HepG2 (cell line): ENCODE data around the gene MEF2B. TPM values are rescaled to one million over a fixed set of nuclear protein-coding genes. Genes with fewer than 3 reads are reported as not detected.

Experiments used
- ATF7-NPFF ChIP-seq: sonication (generic); formaldehyde crosslinking; IDR thresholded peaks from 2 replicates; pipeline ENCODE4 v1.8.1; 2023; ENCODE audit warnings: mild to moderate bottlenecking, low read depth, missing genetic modification reagents, moderate library complexity
- JUND ChIP-seq: sonication (generic); formaldehyde crosslinking; IDR thresholded peaks from 2 replicates; pipeline ENCODE4 v1.8.0; 2022; ENCODE audit warnings: mild to moderate bottlenecking, missing genetic modification reagents
- KAT7 ChIP-seq: IDR thresholded peaks from 2 replicates; pipeline ENCODE4 v1.6.1; 2018; ENCODE audit warnings: borderline replicate concordance, missing compliant biosample characterization
- NPAS2 ChIP-seq: sonication (generic); formaldehyde crosslinking; IDR thresholded peaks from 2 replicates; pipeline ENCODE4 v1.8.0; 2022; ENCODE audit warnings: mild to moderate bottlenecking, missing genetic modification reagents, borderline replicate concordance
- SMAD9 ChIP-seq: sonication (generic); formaldehyde crosslinking; IDR thresholded peaks from 2 replicates; pipeline ENCODE4 v1.5.1; 2020; ENCODE audit warnings: mild to moderate bottlenecking, missing genetic modification reagents
- SRSF4 ChIP-seq: fragments of 200-400 bp; formaldehyde crosslinking; IDR thresholded peaks from one replicate; pipeline ENCODE4 v1.6.1; 2018; ENCODE audit warnings: mild to moderate bottlenecking, low read depth, low read length, moderate library complexity; ENCODE audit not compliant: poor library complexity, severe bottlenecking
- ZNF383 ChIP-seq: sonication (generic); formaldehyde crosslinking; IDR thresholded peaks from 2 replicates; pipeline ENCODE4 v1.4.0; 2020; ENCODE audit warnings: missing genetic modification reagents, mild to moderate bottlenecking, borderline replicate concordance
- ZNF747 ChIP-seq: sonication (generic); formaldehyde crosslinking; IDR thresholded peaks from 2 replicates; pipeline ENCODE4 v1.8.1; 2023; ENCODE audit warnings: missing genetic modification reagents, mild to moderate bottlenecking, borderline replicate concordance
- ZNF83 ChIP-seq: sonication (generic); formaldehyde crosslinking; IDR thresholded peaks from 2 replicates; pipeline ENCODE4 v1.4.0; 2020; ENCODE audit warnings: missing genetic modification reagents, mild to moderate bottlenecking, borderline replicate concordance
- polyA plus RNA-seq, 8 experiments: library from polyadenylated mRNA; depleted of rRNA in 3 of 8; stranded (reverse) in 7 of 8; unstranded in 1 of 8; fragments of >200 nt; fragmentation: Illumina TruSeq in 4 of 8; extraction: Trizol in 4 of 8; gene quantifications; 2 replicates each; pipeline versions ENCODE4 v1.2.1 to v1.2.3, GENCODE V29; 2011 to 2016; ENCODE audit warnings: low read depth in 4 of 8, missing spikeins in 1 of 8, mixed read lengths in 1 of 8; ENCODE audit not compliant: insufficient read depth in 1 of 8
- total RNA-seq, 5 experiments: library from RNA; depleted of rRNA; stranded (reverse); fragments of >200 nt; fragmentation: Illumina TruSeq; extraction: Trizol; gene quantifications; 2 replicates each; pipeline ENCODE4 v1.2.3, GENCODE V29; 2016; ENCODE audit warnings: low read depth in 1 of 5
- TF ChIP-seq, protein P1 (sequence below): sonication (generic); formaldehyde crosslinking; IDR thresholded peaks from 2 replicates; pipeline ENCODE4 v1.8.0; 2022; ENCODE audit warnings: mild to moderate bottlenecking, missing genetic modification reagents, moderate library complexity
- TF ChIP-seq, protein P2 (sequence below): sonication (generic); formaldehyde crosslinking; IDR thresholded peaks from 2 replicates; pipeline ENCODE4 v1.4.0; 2020; ENCODE audit warnings: mild to moderate bottlenecking, low read depth, missing genetic modification reagents
- TF ChIP-seq, protein P3 (sequence below): sonication (generic); formaldehyde crosslinking; IDR thresholded peaks from 2 replicates; pipeline ENCODE4 v1.8.0; 2022; ENCODE audit warnings: mild to moderate bottlenecking, missing genetic modification reagents; ENCODE audit not compliant: insufficient replicate concordance
- TF ChIP-seq, protein P4 (sequence below): sonication (generic); formaldehyde crosslinking; conservative IDR thresholded peaks from 2 replicates; pipeline ENCODE4 v1.4.0; 2020; ENCODE audit warnings: mild to moderate bottlenecking, missing genetic modification reagents, moderate library complexity
- TF ChIP-seq, protein P5 (sequence below): IDR thresholded peaks from 2 replicates; pipeline ENCODE4 v1.6.1; 2016; ENCODE audit warnings: low read depth, control low read depth
- TF ChIP-seq, protein P6 (sequence below): sonication (generic); formaldehyde crosslinking; conservative IDR thresholded peaks from 2 replicates; pipeline ENCODE4 v1.4.0; 2020; ENCODE audit warnings: missing genetic modification reagents
- TF ChIP-seq, protein P7 (sequence below): sonication (generic); formaldehyde crosslinking; IDR thresholded peaks from 2 replicates; pipeline ENCODE4 v1.8.1; 2023; ENCODE audit warnings: mild to moderate bottlenecking, missing genetic modification reagents, borderline replicate concordance
- TF ChIP-seq, protein P8 (sequence below): sonication (generic); formaldehyde crosslinking; IDR thresholded peaks from 2 replicates; pipeline ENCODE4 v1.4.0; 2020; ENCODE audit warnings: mild to moderate bottlenecking, missing genetic modification reagents

MEF2B gene
- total and polyA plus RNA-seq, 2 of the 13 experiments (the other 11 are each of a cell fraction or from before 2014, with no cell fraction given) = 1.2 to 1.7 TPM

DNA sequence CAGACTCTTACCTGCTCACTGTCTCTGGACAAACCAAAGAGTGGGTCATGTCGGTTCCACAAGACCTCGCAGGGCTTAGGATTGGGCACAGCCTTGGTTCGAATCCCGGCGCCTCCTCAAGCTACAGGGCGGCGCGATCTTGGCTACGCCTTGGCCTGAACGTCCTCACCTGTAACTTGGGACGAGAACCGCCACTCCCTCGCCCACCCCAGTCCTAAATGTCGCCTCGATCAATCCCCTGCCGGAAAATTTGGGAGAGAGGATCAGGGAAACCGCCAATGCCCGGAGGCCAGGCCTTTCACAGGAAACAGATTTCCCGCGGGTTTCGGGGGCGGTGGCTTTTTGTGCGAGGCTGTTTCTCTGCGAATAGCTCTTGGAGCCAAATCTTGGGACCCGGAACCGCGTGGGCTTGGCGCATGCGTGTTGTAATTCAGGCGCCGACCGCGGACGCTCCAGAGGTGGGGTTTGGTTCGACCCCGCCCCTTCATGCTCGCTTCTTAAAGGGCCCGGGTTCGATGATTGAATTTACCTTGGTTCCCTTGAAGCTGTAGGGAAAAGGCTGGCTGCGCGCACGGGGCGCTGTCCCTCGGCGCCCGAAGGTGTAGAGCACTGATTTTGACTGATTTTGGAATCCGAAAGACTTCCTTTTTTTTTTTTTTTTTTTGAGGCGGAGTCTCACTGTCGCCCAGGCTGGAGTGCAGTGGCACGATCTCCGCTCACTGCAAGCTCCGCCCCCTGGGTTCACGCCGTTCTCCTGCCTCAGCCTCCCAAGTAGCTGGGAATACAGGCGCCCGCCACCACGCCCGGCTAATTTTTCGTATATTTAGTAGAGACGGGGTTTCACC lies 33.2 kb upstream of the MEF2B start, which contains the start of gene NR2C2AP (continued):
- TF ChIP-seq, protein P1, sequence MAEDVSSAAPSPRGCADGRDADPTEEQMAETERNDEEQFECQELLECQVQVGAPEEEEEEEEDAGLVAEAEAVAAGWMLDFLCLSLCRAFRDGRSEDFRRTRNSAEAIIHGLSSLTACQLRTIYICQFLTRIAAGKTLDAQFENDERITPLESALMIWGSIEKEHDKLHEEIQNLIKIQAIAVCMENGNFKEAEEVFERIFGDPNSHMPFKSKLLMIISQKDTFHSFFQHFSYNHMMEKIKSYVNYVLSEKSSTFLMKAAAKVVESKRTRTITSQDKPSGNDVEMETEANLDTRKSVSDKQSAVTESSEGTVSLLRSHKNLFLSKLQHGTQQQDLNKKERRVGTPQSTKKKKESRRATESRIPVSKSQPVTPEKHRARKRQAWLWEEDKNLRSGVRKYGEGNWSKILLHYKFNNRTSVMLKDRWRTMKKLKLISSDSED = no peak
- no peak for TF ChIP-seq JUND (CRISPR knock-in tag)
- TF ChIP-seq KAT7 (CRISPR knock-in tag) = no peak
- TF ChIP-seq, protein P2, sequence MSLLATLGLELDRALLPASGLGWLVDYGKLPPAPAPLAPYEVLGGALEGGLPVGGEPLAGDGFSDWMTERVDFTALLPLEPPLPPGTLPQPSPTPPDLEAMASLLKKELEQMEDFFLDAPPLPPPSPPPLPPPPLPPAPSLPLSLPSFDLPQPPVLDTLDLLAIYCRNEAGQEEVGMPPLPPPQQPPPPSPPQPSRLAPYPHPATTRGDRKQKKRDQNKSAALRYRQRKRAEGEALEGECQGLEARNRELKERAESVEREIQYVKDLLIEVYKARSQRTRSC = no peak
- TF ChIP-seq, protein P3, sequence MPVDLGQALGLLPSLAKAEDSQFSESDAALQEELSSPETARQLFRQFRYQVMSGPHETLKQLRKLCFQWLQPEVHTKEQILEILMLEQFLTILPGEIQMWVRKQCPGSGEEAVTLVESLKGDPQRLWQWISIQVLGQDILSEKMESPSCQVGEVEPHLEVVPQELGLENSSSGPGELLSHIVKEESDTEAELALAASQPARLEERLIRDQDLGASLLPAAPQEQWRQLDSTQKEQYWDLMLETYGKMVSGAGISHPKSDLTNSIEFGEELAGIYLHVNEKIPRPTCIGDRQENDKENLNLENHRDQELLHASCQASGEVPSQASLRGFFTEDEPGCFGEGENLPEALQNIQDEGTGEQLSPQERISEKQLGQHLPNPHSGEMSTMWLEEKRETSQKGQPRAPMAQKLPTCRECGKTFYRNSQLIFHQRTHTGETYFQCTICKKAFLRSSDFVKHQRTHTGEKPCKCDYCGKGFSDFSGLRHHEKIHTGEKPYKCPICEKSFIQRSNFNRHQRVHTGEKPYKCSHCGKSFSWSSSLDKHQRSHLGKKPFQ (CRISPR knock-in tag) = no peak
- no peak for TF ChIP-seq ZNF747 (CRISPR knock-in tag)
- TF ChIP-seq, protein P4, sequence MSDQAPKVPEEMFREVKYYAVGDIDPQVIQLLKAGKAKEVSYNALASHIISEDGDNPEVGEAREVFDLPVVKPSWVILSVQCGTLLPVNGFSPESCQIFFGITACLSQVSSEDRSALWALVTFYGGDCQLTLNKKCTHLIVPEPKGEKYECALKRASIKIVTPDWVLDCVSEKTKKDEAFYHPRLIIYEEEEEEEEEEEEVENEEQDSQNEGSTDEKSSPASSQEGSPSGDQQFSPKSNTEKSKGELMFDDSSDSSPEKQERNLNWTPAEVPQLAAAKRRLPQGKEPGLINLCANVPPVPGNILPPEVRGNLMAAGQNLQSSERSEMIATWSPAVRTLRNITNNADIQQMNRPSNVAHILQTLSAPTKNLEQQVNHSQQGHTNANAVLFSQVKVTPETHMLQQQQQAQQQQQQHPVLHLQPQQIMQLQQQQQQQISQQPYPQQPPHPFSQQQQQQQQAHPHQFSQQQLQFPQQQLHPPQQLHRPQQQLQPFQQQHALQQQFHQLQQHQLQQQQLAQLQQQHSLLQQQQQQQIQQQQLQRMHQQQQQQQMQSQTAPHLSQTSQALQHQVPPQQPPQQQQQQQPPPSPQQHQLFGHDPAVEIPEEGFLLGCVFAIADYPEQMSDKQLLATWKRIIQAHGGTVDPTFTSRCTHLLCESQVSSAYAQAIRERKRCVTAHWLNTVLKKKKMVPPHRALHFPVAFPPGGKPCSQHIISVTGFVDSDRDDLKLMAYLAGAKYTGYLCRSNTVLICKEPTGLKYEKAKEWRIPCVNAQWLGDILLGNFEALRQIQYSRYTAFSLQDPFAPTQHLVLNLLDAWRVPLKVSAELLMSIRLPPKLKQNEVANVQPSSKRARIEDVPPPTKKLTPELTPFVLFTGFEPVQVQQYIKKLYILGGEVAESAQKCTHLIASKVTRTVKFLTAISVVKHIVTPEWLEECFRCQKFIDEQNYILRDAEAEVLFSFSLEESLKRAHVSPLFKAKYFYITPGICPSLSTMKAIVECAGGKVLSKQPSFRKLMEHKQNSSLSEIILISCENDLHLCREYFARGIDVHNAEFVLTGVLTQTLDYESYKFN (CRISPR knock-in tag) = no peak
- no peak for TF ChIP-seq NPAS2 (CRISPR knock-in tag)
- no peak for TF ChIP-seq ZNF383 (CRISPR knock-in tag)
- TF ChIP-seq ZNF83 (CRISPR knock-in tag) = no peak
- TF ChIP-seq ATF7-NPFF (CRISPR knock-in tag) = no peak
- TF ChIP-seq, protein P5, sequence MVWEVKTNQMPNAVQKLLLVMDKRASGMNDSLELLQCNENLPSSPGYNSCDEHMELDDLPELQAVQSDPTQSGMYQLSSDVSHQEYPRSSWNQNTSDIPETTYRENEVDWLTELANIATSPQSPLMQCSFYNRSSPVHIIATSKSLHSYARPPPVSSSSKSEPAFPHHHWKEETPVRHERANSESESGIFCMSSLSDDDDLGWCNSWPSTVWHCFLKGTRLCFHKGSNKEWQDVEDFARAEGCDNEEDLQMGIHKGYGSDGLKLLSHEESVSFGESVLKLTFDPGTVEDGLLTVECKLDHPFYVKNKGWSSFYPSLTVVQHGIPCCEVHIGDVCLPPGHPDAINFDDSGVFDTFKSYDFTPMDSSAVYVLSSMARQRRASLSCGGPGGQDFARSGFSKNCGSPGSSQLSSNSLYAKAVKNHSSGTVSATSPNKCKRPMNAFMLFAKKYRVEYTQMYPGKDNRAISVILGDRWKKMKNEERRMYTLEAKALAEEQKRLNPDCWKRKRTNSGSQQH = 0 out of 2 replicates have a peak, but pooled peaks have one; percentile 53
- TF ChIP-seq, protein P6, sequence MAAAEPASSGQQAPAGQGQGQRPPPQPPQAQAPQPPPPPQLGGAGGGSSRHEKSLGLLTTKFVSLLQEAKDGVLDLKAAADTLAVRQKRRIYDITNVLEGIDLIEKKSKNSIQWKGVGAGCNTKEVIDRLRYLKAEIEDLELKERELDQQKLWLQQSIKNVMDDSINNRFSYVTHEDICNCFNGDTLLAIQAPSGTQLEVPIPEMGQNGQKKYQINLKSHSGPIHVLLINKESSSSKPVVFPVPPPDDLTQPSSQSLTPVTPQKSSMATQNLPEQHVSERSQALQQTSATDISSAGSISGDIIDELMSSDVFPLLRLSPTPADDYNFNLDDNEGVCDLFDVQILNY (CRISPR knock-in tag) = no peak
- TF ChIP-seq, protein P7, sequence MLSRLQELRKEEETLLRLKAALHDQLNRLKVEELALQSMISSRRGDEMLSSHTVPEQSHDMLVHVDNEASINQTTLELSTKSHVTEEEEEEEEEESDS (CRISPR knock-in tag) = no peak
- TF ChIP-seq SMAD9 (CRISPR knock-in tag) = no peak
- TF ChIP-seq, protein P8, sequence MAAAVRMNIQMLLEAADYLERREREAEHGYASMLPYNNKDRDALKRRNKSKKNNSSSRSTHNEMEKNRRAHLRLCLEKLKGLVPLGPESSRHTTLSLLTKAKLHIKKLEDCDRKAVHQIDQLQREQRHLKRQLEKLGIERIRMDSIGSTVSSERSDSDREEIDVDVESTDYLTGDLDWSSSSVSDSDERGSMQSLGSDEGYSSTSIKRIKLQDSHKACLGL = peak; percentile 78
- no peak for TF ChIP-seq SRSF4
